Osteocyte (in vitro differentiated cells): Measurements from ENCODE around the gene TTC33. TPM values are rescaled to one million over a fixed set of nuclear protein-coding genes. Genes with fewer than 3 reads are reported as not detected.

ENCODE experiments used
- DNase-seq: peaks from one replicate; pipeline ENCODE4 v3.0.0; 2021; ENCODE audit warnings: mixed read lengths; ENCODE audit not compliant: unreplicated experiment; ENCODE audit errors: extremely low spot score
- H3K27ac Mint-ChIP-seq: one replicate; pipeline ENCODE4 v1.8.0; 2021; ENCODE audit warnings: mild to moderate bottlenecking, mixed read lengths; ENCODE audit not compliant: unreplicated experiment
- H3K27me3 Mint-ChIP-seq: one replicate; pipeline ENCODE4 v1.8.0; 2021; ENCODE audit warnings: mixed read lengths; ENCODE audit not compliant: unreplicated experiment
- H3K36me3 Mint-ChIP-seq: one replicate; pipeline ENCODE4 v1.8.0; 2021; ENCODE audit warnings: mixed read lengths; ENCODE audit not compliant: unreplicated experiment
- H3K4me1 Mint-ChIP-seq: one replicate; pipeline ENCODE4 v1.8.0; 2021; ENCODE audit warnings: mixed read lengths; ENCODE audit not compliant: unreplicated experiment
- H3K4me3 Mint-ChIP-seq: one replicate; pipeline ENCODE4 v1.8.0; 2021; ENCODE audit warnings: mild to moderate bottlenecking, moderate library complexity, mixed read lengths; ENCODE audit not compliant: unreplicated experiment
- H3K9me3 Mint-ChIP-seq: one replicate; pipeline ENCODE4 v1.8.0; 2021; ENCODE audit warnings: mixed read lengths; ENCODE audit not compliant: unreplicated experiment
- total RNA-seq: library from RNA; stranded (reverse); gene quantifications from 2 replicates; pipeline ENCODE4 v1.2.1, GENCODE V29; 2021
- TF ChIP-seq, protein P1 (sequence below): fragments of 200-600 bp; sonication (generic); IDR thresholded peaks from 2 replicates; pipeline ENCODE4 v1.5.0; 2021; ENCODE audit warnings: antibody characterized with exemption, mild to moderate bottlenecking, moderate library complexity

TTC33 gene
- total RNA-seq, 1 donor from 2014 or later, result 18.1 TPM

DNA sequence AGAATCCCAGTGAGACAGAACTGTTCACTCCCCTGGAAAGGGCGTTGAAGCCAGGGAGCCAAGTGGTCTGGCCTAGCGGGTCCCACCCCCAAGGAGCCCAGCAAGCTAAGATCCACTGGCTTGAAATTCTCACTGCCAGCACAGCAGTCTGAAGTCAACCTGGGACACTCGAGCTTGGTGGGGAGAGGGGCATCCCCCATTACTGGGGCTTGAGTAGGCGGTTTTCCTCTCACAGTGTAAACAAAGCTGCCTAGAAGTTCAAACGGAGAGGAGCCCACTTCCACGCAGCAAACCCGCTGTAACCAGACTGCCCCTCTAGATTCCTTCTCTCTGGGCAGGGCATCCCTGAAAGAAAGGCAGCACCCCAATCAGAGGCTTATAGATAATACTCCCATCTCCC, 121.2 kb downstream of the TTC33 start:
- Mint-ChIP-seq H3K4me3 (no peak overlapping the region), H3K36me3 (peaks cover 20% of the 10 kb centered on the region), H3K9me3 (peaks cover 35% of the 10 kb centered on the region), H3K27me3 (no peaks in the 10 kb centered on the region), H3K27ac (no peak overlapping the region), H3K4me1 (no peaks in the 10 kb centered on the region)
- DNase-seq, result no peak
- TF ChIP-seq, protein P1, sequence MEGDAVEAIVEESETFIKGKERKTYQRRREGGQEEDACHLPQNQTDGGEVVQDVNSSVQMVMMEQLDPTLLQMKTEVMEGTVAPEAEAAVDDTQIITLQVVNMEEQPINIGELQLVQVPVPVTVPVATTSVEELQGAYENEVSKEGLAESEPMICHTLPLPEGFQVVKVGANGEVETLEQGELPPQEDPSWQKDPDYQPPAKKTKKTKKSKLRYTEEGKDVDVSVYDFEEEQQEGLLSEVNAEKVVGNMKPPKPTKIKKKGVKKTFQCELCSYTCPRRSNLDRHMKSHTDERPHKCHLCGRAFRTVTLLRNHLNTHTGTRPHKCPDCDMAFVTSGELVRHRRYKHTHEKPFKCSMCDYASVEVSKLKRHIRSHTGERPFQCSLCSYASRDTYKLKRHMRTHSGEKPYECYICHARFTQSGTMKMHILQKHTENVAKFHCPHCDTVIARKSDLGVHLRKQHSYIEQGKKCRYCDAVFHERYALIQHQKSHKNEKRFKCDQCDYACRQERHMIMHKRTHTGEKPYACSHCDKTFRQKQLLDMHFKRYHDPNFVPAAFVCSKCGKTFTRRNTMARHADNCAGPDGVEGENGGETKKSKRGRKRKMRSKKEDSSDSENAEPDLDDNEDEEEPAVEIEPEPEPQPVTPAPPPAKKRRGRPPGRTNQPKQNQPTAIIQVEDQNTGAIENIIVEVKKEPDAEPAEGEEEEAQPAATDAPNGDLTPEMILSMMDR, result no peak

DNA sequence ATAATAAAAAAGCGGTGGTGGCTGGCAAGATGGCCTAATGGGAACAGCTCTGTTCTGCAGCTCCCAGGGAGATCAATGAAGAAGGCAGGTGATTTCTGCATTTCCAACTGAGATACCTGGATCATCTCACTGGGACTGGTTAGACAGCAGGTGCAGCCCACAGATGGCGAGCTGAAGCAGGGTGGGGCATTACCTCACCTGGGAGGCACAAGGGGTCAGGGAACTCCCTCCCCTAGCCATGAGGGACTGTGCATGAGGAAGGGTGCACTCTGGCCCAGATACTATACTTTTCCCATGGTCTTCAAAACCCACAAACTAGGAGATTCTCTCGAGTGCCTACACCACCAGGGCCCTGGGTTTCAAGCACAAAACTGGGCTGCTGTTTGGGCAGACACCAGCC, 121.6 kb downstream of the TTC33 start:
- H3K27ac Mint-ChIP-seq, result no peak overlapping the region
- H3K4me3 Mint-ChIP-seq, result no peak overlapping the region
- H3K9me3 Mint-ChIP-seq, result peaks cover 31% of the 10 kb centered on the region
- no peaks in the 10 kb centered on the region for H3K27me3 Mint-ChIP-seq
- H3K4me1 Mint-ChIP-seq, result no peaks in the 10 kb centered on the region
- DNase-seq, result no peak
- TF ChIP-seq, protein P1, result no peak
- peaks cover 20% of the 10 kb centered on the region for H3K36me3 Mint-ChIP-seq

DNA sequence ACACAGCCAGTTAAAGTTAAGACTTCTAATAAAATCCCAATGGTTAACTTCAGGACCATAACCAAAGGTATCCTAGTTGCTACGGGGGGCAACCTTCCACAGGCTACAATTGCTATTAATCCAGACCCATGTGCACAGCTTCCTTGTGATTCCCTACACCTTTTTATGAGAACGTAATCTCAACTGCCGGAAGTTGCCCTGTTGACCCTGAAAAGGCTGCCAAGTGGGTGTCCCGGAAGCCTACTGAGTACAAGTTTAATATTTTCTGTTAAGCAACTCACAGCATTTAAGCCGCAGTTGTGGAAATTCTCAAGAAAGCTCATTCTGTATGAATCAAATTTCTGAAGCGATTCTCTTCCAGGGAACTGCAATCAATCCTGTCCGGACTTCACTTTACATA, 124.5 kb downstream of the TTC33 start:
- peaks cover 11% of the 10 kb centered on the region for H3K9me3 Mint-ChIP-seq
- H3K27ac Mint-ChIP-seq, result no peak overlapping the region
- TF ChIP-seq, protein P1, result no peak
- no peaks in the 10 kb centered on the region for H3K4me1 Mint-ChIP-seq
- peaks cover 3% of the 10 kb centered on the region for H3K36me3 Mint-ChIP-seq
- no peaks in the 10 kb centered on the region for H3K27me3 Mint-ChIP-seq
- no peak overlapping the region for H3K4me3 Mint-ChIP-seq
- DNase-seq, result no peak

DNA sequence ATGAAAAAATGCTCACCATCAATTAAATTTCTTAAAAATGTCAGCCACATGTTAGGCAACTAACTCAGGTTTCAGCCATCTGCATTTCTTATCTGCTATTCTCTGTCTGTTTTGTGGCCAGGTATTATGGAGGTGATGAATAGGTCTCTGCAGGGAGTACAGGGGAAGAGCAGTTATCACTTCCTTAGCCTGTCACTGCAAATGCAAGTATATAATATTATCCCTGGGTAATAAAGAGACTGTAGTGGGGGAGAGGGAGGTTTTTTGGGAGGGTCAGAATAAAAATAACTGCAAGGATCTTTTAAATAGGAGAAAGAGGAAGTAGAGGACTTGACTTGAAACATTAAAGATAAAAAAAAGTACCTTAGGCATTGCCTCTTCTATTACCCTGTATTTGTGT, 125.6 kb downstream of the TTC33 start:
- no peak for DNase-seq
- no peaks in the 10 kb centered on the region for H3K4me1 Mint-ChIP-seq

GRCh38 chr5:40628407-40628806, 127.4 kb downstream of the TTC33 start:
- no peak for DNase-seq
- H3K36me3 Mint-ChIP-seq, result no peaks in the 10 kb centered on the region
- H3K4me1 Mint-ChIP-seq, result no peaks in the 10 kb centered on the region
- peaks cover 3% of the 10 kb centered on the region for H3K9me3 Mint-ChIP-seq
- H3K4me3 Mint-ChIP-seq, result no peak overlapping the region
- TF ChIP-seq, protein P1, result no peak
- H3K27me3 Mint-ChIP-seq, result no peaks in the 10 kb centered on the region
- no peak overlapping the region for H3K27ac Mint-ChIP-seq

More for the DNA sequence above, 125.6 kb downstream of the TTC33 start:
- TF ChIP-seq, protein P1, result no peak
- peaks cover 3% of the 10 kb centered on the region for H3K9me3 Mint-ChIP-seq
- H3K27ac Mint-ChIP-seq, result no peak overlapping the region
- H3K36me3 Mint-ChIP-seq, result no peaks in the 10 kb centered on the region
- H3K27me3 Mint-ChIP-seq, result no peaks in the 10 kb centered on the region
- no peak overlapping the region for H3K4me3 Mint-ChIP-seq
